ENCODE results near the gene CENPF.

CENPF gene

GRCh38 chr1:214617246-214617645, 14.3 kb downstream of the CENPF start:
- no peak for DNase-seq (ENCODE audit: low read depth in 2 of 2)

GRCh38 chr1:214617843-214618242, 14.8 kb downstream of the CENPF start:
- DNase-seq (ENCODE audit: low read depth in 2 of 2) = no peak

GRCh38 chr1:214621236-214621635, 18.2 kb downstream of the CENPF start:
- DNase-seq (ENCODE audit: low read depth in 2 of 2) = no peak

- no peak for DNase-seq (ENCODE audit: low read depth in 2 of 2)
Observed at GRCh38 chr1:214623430-214623829, 20.4 kb downstream of the CENPF start.

GRCh38 chr1:214632091-214632490, 29.1 kb downstream of the CENPF start:
- DNase-seq (ENCODE audit: low read depth in 2 of 2) = no peak

GRCh38 chr1:214633686-214634085, 30.7 kb downstream of the CENPF start:
- DNase-seq (ENCODE audit: low read depth in 2 of 2) = no peak

- no peak for DNase-seq (ENCODE audit: low read depth in 2 of 2)
Observed at GRCh38 chr1:214634267-214634666, 31.3 kb downstream of the CENPF start.

- DNase-seq (ENCODE audit: low read depth in 2 of 2) = no peak
Observed at GRCh38 chr1:214635086-214635485, 32.1 kb downstream of the CENPF start.

GRCh38 chr1:214635506-214635905, 32.5 kb downstream of the CENPF start:
- DNase-seq (ENCODE audit: low read depth in 2 of 2) = no peak

- no peak for DNase-seq (ENCODE audit: low read depth in 2 of 2)
Observed at GRCh38 chr1:214636436-214636835, 33.4 kb downstream of the CENPF start.

- no peak for DNase-seq (ENCODE audit: low read depth in 2 of 2)
Observed at GRCh38 chr1:214637125-214637524, 34.1 kb downstream of the CENPF start.

- DNase-seq (ENCODE audit: low read depth in 2 of 2) = no peak
Observed at GRCh38 chr1:214637722-214638458, 34.9 kb downstream of the CENPF start.

GRCh38 chr1:214638459-214638807, 35.4 kb downstream of the CENPF start:
- no peak for DNase-seq (ENCODE audit: low read depth in 2 of 2)

GRCh38 chr1:214638997-214639396, 36.0 kb downstream of the CENPF start:
- no peak for DNase-seq (ENCODE audit: low read depth in 2 of 2)

GRCh38 chr1:214640431-214641213, 37.6 kb downstream of the CENPF start:
- DNase-seq (ENCODE audit: low read depth in 2 of 2) = no peak

GRCh38 chr1:214641214-214641895, 38.4 kb downstream of the CENPF start:
- no peak for DNase-seq (ENCODE audit: low read depth in 2 of 2)

GRCh38 chr1:214643030-214643429, 40.0 kb downstream of the CENPF start:
- no peak for DNase-seq (ENCODE audit: low read depth in 2 of 2)

- DNase-seq (ENCODE audit: low read depth in 2 of 2) = no peak
Observed at GRCh38 chr1:214645712-214646111, 42.7 kb downstream of the CENPF start.

GRCh38 chr1:214648801-214649200, 45.8 kb downstream of the CENPF start:
- DNase-seq (ENCODE audit: low read depth in 2 of 2) = no peak

- DNase-seq (ENCODE audit: low read depth in 2 of 2) = no peak
Observed at GRCh38 chr1:214649607-214650006, 46.6 kb downstream of the CENPF start.

- no peak for DNase-seq (ENCODE audit: low read depth in 2 of 2)
Observed at GRCh38 chr1:214650664-214651063, 47.7 kb downstream of the CENPF start.

GRCh38 chr1:214657299-214657698, 54.3 kb downstream of the CENPF start:
- DNase-seq (ENCODE audit: low read depth in 2 of 2) = no peak

GRCh38 chr1:214658175-214658574, 55.2 kb downstream of the CENPF start:
- DNase-seq (ENCODE audit: low read depth in 2 of 2) = no peak
